SH-SY5Y (cell line): ENCODE measurements around the gene DNAL4.

Source experiments
- GATA2 ChIP-seq: IDR thresholded peaks from 2 replicates; pipeline ENCODE4 v1.6.1; 2011; ENCODE audit warnings: mild to moderate bottlenecking, low read depth, low read length
- GATA3 ChIP-seq: IDR thresholded peaks from 2 replicates; pipeline ENCODE4 v1.6.1; 2011; ENCODE audit warnings: low read depth, mild to moderate bottlenecking, low read length, moderate library complexity

GRCh38 chr22:38732251-38732815 is 61.6 kb downstream of the DNAL4 start:
- TF ChIP-seq GATA2 (no peak), GATA3 (no peak)
